H9 (cell line): ENCODE results near the gene ASTN2. TPM values are rescaled to one million over a fixed set of nuclear protein-coding genes. Genes with fewer than 3 reads are reported as not detected.

Source experiments
- DNase-seq: peaks from one replicate; pipeline ENCODE4 v3.0.0-alpha.2; 2017
- H2AFZ ChIP-seq: one replicate; pipeline ENCODE4 v1.6.1; 2013; ENCODE audit warnings: mild to moderate bottlenecking, low read length, control low read depth, moderate library complexity
- H2AK5ac ChIP-seq: 2 replicates; pipeline ENCODE4 v1.6.1; 2013; ENCODE audit warnings: low read length, control low read depth, mixed read lengths; ENCODE audit not compliant: insufficient read length
- H2BK120ac ChIP-seq: one replicate; pipeline ENCODE4 v1.6.1; 2013; ENCODE audit warnings: low read depth, mild to moderate bottlenecking, low read length, control low read depth, inconsistent platforms; ENCODE audit not compliant: poor library complexity, severe bottlenecking
- H2BK12ac ChIP-seq: 2 replicates; pipeline ENCODE4 v1.6.1; 2013; ENCODE audit warnings: low read length, control low read depth, mixed read lengths, low read depth; ENCODE audit not compliant: insufficient read length
- H2BK15ac ChIP-seq: 2 replicates; pipeline ENCODE4 v1.6.1; 2013; ENCODE audit warnings: low read depth, low read length, control low read depth
- H2BK20ac ChIP-seq: one replicate; pipeline ENCODE4 v1.6.1; 2013; ENCODE audit warnings: low read depth, mild to moderate bottlenecking, low read length, control low read depth, inconsistent platforms; ENCODE audit not compliant: poor library complexity, severe bottlenecking
- H2BK5ac ChIP-seq: 2 replicates; pipeline ENCODE4 v1.6.1; 2013; ENCODE audit warnings: low read length, control low read depth, mixed read lengths; ENCODE audit not compliant: insufficient read length
- H3K14ac ChIP-seq: 2 replicates; pipeline ENCODE4 v1.6.1; 2013; ENCODE audit warnings: low read length, control low read depth; ENCODE audit not compliant: insufficient read depth
- H3K18ac ChIP-seq: 2 replicates; pipeline ENCODE4 v1.6.1; 2013; ENCODE audit warnings: low read depth, mild to moderate bottlenecking, mixed read lengths, low read length, control low read depth; ENCODE audit not compliant: insufficient read length
- H3K23ac ChIP-seq: 2 replicates; pipeline ENCODE4 v1.6.1; 2013; ENCODE audit warnings: low read length, control low read depth, mixed read lengths, low read depth; ENCODE audit not compliant: insufficient read length
- H3K23me2 ChIP-seq: 2 replicates; pipeline ENCODE4 v1.6.1; 2013; ENCODE audit warnings: low read depth, mild to moderate bottlenecking, mixed read lengths, low read length, control low read depth; ENCODE audit not compliant: insufficient read length, poor library complexity, severe bottlenecking
- H3K27ac ChIP-seq: 2 replicates; pipeline ENCODE4 v1.5.1; 2013; ENCODE audit warnings: low read length, control low read depth, mixed read lengths, low read depth; ENCODE audit not compliant: insufficient read length
- H3K27me3 ChIP-seq: 2 replicates; pipeline ENCODE4 v1.6.1; 2013; ENCODE audit warnings: low read length, control low read depth, inconsistent platforms; ENCODE audit not compliant: insufficient read depth
- H3K4ac ChIP-seq: 2 replicates; pipeline ENCODE4 v1.6.1; 2013; ENCODE audit warnings: low read depth, mild to moderate bottlenecking, control low read depth, inconsistent platforms, low read length, moderate library complexity
- H3K4me1 ChIP-seq: 2 replicates; pipeline ENCODE4 v1.6.1; 2013; ENCODE audit warnings: low read length, control low read depth, inconsistent platforms; ENCODE audit not compliant: insufficient read depth
- H3K4me2 ChIP-seq: 2 replicates; pipeline ENCODE4 v1.6.1; 2013; ENCODE audit warnings: low read length, control low read depth, mixed read lengths; ENCODE audit not compliant: insufficient read length, insufficient read depth
- H3K56ac ChIP-seq: 2 replicates; pipeline ENCODE4 v1.6.1; 2013; ENCODE audit warnings: low read depth, mild to moderate bottlenecking, mixed read lengths, low read length, control low read depth; ENCODE audit not compliant: insufficient read length
- H3K79me1 ChIP-seq: 2 replicates; pipeline ENCODE4 v1.6.1; 2013; ENCODE audit warnings: low read depth, mild to moderate bottlenecking, moderate library complexity, low read length, control low read depth, inconsistent platforms; ENCODE audit not compliant: insufficient read depth, poor library complexity, severe bottlenecking
- H3K79me2 ChIP-seq: 2 replicates; pipeline ENCODE4 v1.6.1; 2013; ENCODE audit warnings: low read length, control low read depth, inconsistent platforms; ENCODE audit not compliant: insufficient read depth
- H3K9ac ChIP-seq: 2 replicates; pipeline ENCODE4 v1.6.1; 2013; ENCODE audit warnings: low read length, control low read depth, mixed read lengths; ENCODE audit not compliant: insufficient read length; ENCODE audit errors: extremely low read depth
- H3K9me3 ChIP-seq: one replicate; pipeline ENCODE4 v1.6.1; 2013; ENCODE audit warnings: low read depth, low read length, inconsistent platforms; ENCODE audit not compliant: control insufficient read depth
- H3T11ph ChIP-seq: one replicate; pipeline ENCODE4 v1.6.1; 2013; ENCODE audit warnings: mild to moderate bottlenecking, low read length, control low read depth, inconsistent platforms
- H4K20me1 ChIP-seq: one replicate; pipeline ENCODE4 v1.6.1; 2013; ENCODE audit not compliant: control insufficient read depth, insufficient read length, insufficient read depth
- H4K5ac ChIP-seq: 2 replicates; pipeline ENCODE4 v1.6.1; 2013; ENCODE audit warnings: low read depth, mild to moderate bottlenecking, mixed read lengths, low read length, control low read depth; ENCODE audit not compliant: insufficient read length
- H4K8ac ChIP-seq: replicated peaks from 2 replicates; pipeline ENCODE4 v1.6.1; 2013; ENCODE audit warnings: low read length, control low read depth, mixed read lengths, low read depth; ENCODE audit not compliant: insufficient read length
- H4K91ac ChIP-seq: 2 replicates; pipeline ENCODE4 v1.6.1; 2013; ENCODE audit warnings: low read depth, mild to moderate bottlenecking, moderate library complexity, mixed read lengths, low read length, control low read depth; ENCODE audit not compliant: insufficient read length
- H3K27ac Mint-ChIP-seq, 3 experiments: 2 replicates in 2 of 3; 3 replicates in 1 of 3; pipeline ENCODE4 v1.8.0; 2020 to 2021; ENCODE audit warnings: mixed read lengths in 3 of 3, mild to moderate bottlenecking in 1 of 3, moderate library complexity in 1 of 3
- H3K27me3 Mint-ChIP-seq: 2 replicates; pipeline ENCODE4 v1.8.0; 2021; ENCODE audit warnings: low read depth, mild to moderate bottlenecking, moderate library complexity, mixed read lengths
- H3K36me3 Mint-ChIP-seq, 3 experiments: 2 replicates in 2 of 3; 3 replicates in 1 of 3; pipeline ENCODE4 v1.8.0; 2020 to 2021; ENCODE audit warnings: low read depth in 3 of 3, mixed read lengths in 3 of 3; ENCODE audit not compliant: insufficient read depth in 1 of 3
- H3K4me1 Mint-ChIP-seq, 2 experiments: 2 replicates each; pipeline ENCODE4 v1.8.0; 2020; ENCODE audit warnings: mixed read lengths in 2 of 2
- H3K4me3 Mint-ChIP-seq, 2 experiments: 2 replicates in 1 of 2; 3 replicates in 1 of 2; pipeline ENCODE4 v1.8.0; 2020 to 2021; ENCODE audit warnings: mild to moderate bottlenecking in 2 of 2, mixed read lengths in 2 of 2, moderate library complexity in 1 of 2
- H3K9me3 Mint-ChIP-seq, 2 experiments: 2 replicates in 1 of 2; 3 replicates in 1 of 2; pipeline ENCODE4 v1.8.0; 2020; ENCODE audit warnings: mild to moderate bottlenecking in 2 of 2, mixed read lengths in 2 of 2, moderate library complexity in 1 of 2
- WGBS: extraction: QIAGEN DNeasy Blood & Tissue Kit; methylation state at CpG from one replicate; pipeline ENCODE4 v1.1.7; 2013; ENCODE audit warnings: missing lambda C conversion rate, low lambda C conversion rate, mixed read lengths; ENCODE audit not compliant: insufficient read length; ENCODE audit errors: extremely low coverage; 5-methylcytosine and 5-hydroxymethylcytosine counted together
- total RNA-seq: library from RNA; stranded (reverse); gene quantifications from 2 replicates; pipeline ENCODE4 v1.2.1, GENCODE V29; 2021
- TF ChIP-seq, protein P1 (sequence below): fragments of 200-600 bp; sonication (generic); conservative IDR thresholded peaks from 3 replicates; pipeline ENCODE4 v1.8.0; 2021; ENCODE audit warnings: antibody characterized with exemption, mild to moderate bottlenecking

Gene ASTN2
- total RNA-seq, 1 experiment from 2014 or later = 9.7 TPM

DNA sequence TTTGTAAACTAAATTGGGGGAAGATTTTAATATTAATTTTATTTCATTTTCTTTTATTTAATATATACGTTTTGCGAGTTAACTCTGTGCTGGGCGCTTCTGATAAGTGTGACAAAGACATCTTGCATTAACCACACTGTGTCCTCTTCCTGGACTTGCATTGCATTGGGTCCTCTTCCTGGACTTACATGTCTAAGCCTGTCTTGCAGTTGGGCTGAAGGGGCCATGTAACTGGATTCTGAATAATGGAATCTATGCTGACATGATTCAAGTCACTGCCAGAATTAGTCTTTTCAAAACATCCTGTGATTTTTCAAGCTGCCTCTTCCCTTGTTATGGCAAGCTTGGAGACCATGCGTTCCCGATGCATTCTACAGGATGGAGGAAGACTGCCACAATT is 605.2 kb downstream of the ASTN2 start:
- Histone ChIP-seq H2BK15ac (no peak overlapping the region), H2BK12ac (no peak overlapping the region), H4K91ac (no peak overlapping the region), H3K79me2 (no peaks in the 10 kb centered on the region), H3K18ac (no peak overlapping the region), H3K9me3 (no peaks in the 10 kb centered on the region), H3K23me2 (no peaks in the 10 kb centered on the region), H2BK120ac (no peak overlapping the region), H2BK5ac (no peak overlapping the region), H2AFZ (no peak overlapping the region), H2BK20ac (no peak overlapping the region), H3K14ac (no peak overlapping the region), H3K4me2 (no peak overlapping the region), H2AK5ac (no peak overlapping the region), H3K4me1 (0 out of 2 replicates have a peak, but pooled peaks cover 3% of the 10 kb centered on the region), H3K79me1 (no peaks in the 10 kb centered on the region), H3K27me3 (no peaks in the 10 kb centered on the region), H3K27ac (no peak overlapping the region), H3T11ph (no peak overlapping the region), H4K5ac (no peak overlapping the region), H3K9ac (no peak overlapping the region), H4K20me1 (peaks cover 4% of the 10 kb centered on the region), H3K23ac (no peak overlapping the region), H4K8ac (no peak overlapping the region), H3K56ac (no peak overlapping the region), H3K4ac (no peak overlapping the region)
- no CpG with 5 or more reads among the region's 5 CpGs for WGBS
- no peaks in the 10 kb centered on the region for H3K36me3 Mint-ChIP-seq
- H3K4me1 Mint-ChIP-seq = peaks cover 0 to 4% of the 10 kb centered on the region in 2 experiments; a peak in 1 of 4 replicates
- H3K27ac Mint-ChIP-seq = no peak overlapping the region
- no peak for DNase-seq
- H3K9me3 Mint-ChIP-seq = no peaks in the 10 kb centered on the region
- TF ChIP-seq, protein P1, sequence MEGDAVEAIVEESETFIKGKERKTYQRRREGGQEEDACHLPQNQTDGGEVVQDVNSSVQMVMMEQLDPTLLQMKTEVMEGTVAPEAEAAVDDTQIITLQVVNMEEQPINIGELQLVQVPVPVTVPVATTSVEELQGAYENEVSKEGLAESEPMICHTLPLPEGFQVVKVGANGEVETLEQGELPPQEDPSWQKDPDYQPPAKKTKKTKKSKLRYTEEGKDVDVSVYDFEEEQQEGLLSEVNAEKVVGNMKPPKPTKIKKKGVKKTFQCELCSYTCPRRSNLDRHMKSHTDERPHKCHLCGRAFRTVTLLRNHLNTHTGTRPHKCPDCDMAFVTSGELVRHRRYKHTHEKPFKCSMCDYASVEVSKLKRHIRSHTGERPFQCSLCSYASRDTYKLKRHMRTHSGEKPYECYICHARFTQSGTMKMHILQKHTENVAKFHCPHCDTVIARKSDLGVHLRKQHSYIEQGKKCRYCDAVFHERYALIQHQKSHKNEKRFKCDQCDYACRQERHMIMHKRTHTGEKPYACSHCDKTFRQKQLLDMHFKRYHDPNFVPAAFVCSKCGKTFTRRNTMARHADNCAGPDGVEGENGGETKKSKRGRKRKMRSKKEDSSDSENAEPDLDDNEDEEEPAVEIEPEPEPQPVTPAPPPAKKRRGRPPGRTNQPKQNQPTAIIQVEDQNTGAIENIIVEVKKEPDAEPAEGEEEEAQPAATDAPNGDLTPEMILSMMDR = no peak
- no peak overlapping the region for H3K4me3 Mint-ChIP-seq
- no peaks in the 10 kb centered on the region for H3K27me3 Mint-ChIP-seq
